ENCODE data around the gene ZDHHC11B. TPM values are rescaled to one million over a fixed set of nuclear protein-coding genes. Genes with fewer than 3 reads are reported as not detected.
"Not testable (repeated sequence)": the region's sequence is repeated elsewhere in the genome, so short reads cannot be mapped to it uniquely, and the experiment has no call there.

The ZDHHC11B gene
- total RNA-seq, 1 experiment from 2014 or later, result 1.4 TPM

GRCh38 chr5:769485-770145 lies 14.9 kb downstream of the ZDHHC11B start:
- DNase-seq, result peak; percentile 25
- H3K23me2 ChIP-seq (ENCODE audit: insufficient read length, low read depth, low read length, poor library complexity, severe bottlenecking); H2BK5ac ChIP-seq (ENCODE audit: insufficient read length, low read length); H2BK20ac ChIP-seq (ENCODE audit: low read depth, low read length, poor library complexity, severe bottlenecking); H3K4me3 Mint-ChIP-seq; H2AFZ ChIP-seq (ENCODE audit: low read length); H3K79me1 ChIP-seq (ENCODE audit: insufficient read depth, low read depth, low read length, poor library complexity, severe bottlenecking); H3K4ac ChIP-seq (ENCODE audit: low read depth, low read length); H3K56ac ChIP-seq (ENCODE audit: insufficient read length, low read depth, low read length); H2AK5ac ChIP-seq (ENCODE audit: insufficient read length, low read length); H3K4me1 ChIP-seq (ENCODE audit: insufficient read depth, low read length); H3K27ac ChIP-seq (ENCODE audit: insufficient read length, low read depth, low read length); H3K79me2 ChIP-seq (ENCODE audit: insufficient read depth, low read length); H3K9ac ChIP-seq (ENCODE audit: extremely low read depth, insufficient read length, low read length); H2BK120ac ChIP-seq (ENCODE audit: low read depth, low read length, poor library complexity, severe bottlenecking); H3K9me3 Mint-ChIP-seq; H3K9me3 ChIP-seq (ENCODE audit: control insufficient read depth, low read depth, low read length); H3T11ph ChIP-seq (ENCODE audit: low read length); H3K27me3 ChIP-seq (ENCODE audit: insufficient read depth, low read length); H3K27me3 Mint-ChIP-seq (ENCODE audit: low read depth); H4K8ac ChIP-seq (replicated peaks; ENCODE audit: insufficient read length, low read depth, low read length); H2BK12ac ChIP-seq (ENCODE audit: insufficient read length, low read depth, low read length); H2BK15ac ChIP-seq (ENCODE audit: low read depth, low read length); H3K4me2 ChIP-seq (ENCODE audit: insufficient read depth, insufficient read length, low read length); H4K5ac ChIP-seq (ENCODE audit: insufficient read length, low read depth, low read length); H3K23ac ChIP-seq (ENCODE audit: insufficient read length, low read depth, low read length); H4K91ac ChIP-seq (ENCODE audit: insufficient read length, low read depth, low read length); H3K36me3 Mint-ChIP-seq (ENCODE audit: insufficient read depth in 1 of 3, low read depth in 3 of 3); H3K14ac ChIP-seq (ENCODE audit: insufficient read depth, low read length); H3K4me1 Mint-ChIP-seq; H3K18ac ChIP-seq (ENCODE audit: insufficient read length, low read depth, low read length); H4K20me1 ChIP-seq (ENCODE audit: control insufficient read depth, insufficient read depth, insufficient read length): not testable (repeated sequence)
- WGBS (ENCODE audit: extremely low coverage, insufficient read length, low lambda C conversion rate), result no CpG with 5 or more reads among the region's 29 CpGs
- H3K27ac Mint-ChIP-seq, result peak overlapping the region in 1 of 3 experiments; percentile 65; a peak in 1 of 7 replicates
